CD4-positive, alpha-beta T cell treated with Interleukin-17A for 4 hours (primary cell): ENCODE results near the gene STK33.

Source experiments
- DNase-seq: peaks from one replicate; pipeline ENCODE4 v3.0.0-alpha.2; 2020; ENCODE audit warnings: mixed read lengths

The STK33 gene

DNA sequence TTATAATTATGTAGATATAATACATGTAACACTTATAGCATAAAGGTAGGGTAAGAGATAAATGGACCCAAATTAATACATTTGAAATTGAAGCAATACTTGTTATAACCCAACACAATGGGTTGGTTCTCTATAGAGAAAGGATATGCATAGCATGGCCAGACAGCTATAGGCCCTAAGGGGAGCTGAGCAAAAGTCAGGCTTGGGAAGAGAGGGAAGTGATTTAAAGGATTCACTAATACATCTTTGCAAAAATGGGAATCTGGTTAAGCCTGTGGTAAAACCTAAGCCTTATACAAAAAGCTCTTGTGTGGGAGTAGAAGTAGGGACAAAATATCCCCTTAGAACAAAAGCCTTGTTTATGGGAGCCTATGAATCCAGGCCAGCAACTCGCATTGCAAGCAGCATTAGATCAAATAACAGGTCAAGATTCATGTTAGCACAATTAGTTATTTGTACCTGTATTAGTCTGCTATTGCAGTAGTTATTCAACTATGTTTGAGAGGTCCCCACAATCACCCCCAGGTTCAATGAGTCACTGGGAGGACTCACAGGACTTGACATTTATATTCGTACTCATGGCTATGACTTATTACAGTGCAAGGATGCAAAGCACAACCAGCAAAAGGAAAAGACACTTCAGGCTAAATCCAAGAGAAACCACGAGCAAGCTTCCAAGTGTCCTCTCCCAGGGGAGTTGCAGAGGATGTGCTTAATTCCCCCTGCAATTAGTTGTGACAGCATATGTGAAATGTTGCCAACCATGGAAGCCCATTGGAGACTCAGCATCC, 185.7 kb downstream of the STK33 start:
- no peak for DNase-seq

DNA sequence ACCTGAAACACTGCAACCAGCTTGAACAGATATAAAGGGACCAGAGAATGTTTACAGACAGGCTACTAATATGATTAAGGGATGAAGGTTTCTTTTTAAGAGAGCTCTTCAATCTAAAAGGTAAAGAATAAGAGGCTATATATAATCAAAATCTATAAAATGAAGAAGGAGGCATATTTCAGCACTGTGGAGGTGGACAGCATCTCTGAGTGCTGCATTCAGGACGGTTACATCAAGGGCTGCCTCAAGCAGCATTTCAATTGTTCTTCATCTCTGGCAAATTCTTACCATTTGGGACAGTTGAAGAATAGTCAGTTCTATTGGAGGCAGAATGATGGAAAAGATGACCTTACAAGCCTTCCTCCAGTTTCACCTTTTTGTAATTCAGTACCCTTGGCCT, 190.7 kb downstream of the STK33 start:
- DNase-seq, result no peak

DNA sequence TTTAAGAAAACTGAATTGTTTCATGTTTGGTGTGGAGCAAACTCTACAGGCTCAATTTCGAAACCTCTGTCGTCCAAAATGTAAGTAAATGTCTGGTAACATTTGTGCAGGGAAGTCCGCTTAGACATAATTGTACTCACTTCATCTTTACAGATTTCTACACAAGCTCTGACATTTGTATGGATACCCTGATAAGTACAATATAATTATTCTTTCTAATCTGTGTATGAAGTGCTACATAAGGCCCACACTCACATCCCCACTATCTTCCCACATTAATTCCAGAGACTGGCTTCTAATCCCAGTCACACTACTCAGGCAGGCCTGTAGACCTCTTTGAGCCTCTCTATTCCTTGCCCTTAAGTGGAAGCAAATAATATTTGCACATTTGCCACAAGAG, 201.1 kb downstream of the STK33 start:
- DNase-seq, result no peak

DNA sequence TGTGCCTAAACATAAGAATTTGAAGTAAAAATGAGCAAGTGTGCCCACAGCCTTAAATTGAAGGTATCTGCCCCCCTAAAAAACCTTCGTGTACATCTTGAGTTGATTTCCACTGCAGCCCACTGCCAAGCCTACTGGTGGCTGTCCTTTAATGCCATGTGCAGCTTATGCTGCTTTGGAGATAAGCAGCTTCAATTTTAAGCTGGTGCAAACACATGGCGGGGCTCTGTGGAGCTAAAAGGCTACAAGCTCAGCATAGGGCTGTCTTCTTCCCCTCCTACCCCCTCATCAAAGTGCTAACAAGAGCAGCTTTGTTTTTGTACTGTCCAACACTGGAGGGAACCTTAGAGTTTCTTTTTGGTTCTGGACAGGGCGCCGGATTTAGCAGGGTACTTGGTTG, 201.9 kb downstream of the STK33 start:
- no peak for DNase-seq

DNA sequence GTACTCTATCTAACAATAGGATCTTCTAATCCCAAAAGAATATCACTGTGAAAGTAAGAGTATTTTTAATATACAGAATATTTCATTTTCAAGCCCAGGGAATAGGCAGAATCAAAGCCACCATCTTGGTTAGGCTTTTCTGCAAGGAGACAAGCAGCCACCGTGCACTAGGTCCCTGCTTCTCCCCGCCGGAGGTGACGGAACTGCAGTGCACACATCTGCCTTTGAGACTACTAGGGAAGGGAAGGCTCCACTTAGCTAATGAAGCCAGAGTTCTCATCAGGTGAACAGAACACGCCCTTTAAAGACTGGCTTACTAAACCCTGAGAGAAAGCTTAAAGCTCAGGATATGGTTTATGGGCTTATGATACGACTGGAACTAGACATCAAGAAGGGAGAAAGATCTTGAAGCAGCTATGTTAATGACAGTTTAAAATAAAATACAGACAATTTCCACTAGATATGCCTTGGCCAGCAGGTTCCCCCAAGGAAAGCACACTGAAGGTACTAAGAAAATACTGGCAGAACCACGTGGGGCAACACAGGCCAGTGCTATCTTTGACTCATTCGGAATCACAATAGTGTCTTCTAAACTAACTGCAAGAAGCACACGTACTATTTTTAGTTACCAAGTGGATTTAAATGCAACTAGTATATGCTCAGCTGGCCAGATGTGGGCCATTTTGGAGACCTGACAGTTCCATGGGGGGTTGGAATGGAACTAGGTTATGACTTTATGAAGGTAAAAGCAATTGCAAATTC, 203.0 kb downstream of the STK33 start:
- no peak for DNase-seq

- no peak for DNase-seq
Observed at GRCh38 chr11:8389029-8389996, 204.7 kb downstream of the STK33 start.

DNA sequence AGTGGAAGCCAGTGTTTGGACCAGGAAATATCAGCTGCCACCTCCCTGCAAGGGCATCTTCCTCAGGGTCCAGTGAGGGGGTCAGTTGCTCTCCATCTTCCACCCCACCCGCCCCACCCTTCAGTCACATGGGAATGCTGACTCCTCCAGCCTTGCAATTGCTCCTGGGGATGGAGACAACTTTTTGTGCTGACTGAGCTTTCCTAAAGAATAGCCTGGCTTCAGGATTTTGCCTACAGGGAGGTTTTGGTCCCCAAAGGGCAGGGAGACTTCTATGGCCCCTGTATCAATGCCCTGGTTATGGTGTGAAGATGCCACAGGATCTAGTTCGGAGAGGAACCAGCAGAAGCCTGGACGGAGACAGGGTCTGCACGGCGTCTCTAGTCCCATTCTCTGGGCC, 206.3 kb downstream of the STK33 start:
- DNase-seq, result no peak

DNA sequence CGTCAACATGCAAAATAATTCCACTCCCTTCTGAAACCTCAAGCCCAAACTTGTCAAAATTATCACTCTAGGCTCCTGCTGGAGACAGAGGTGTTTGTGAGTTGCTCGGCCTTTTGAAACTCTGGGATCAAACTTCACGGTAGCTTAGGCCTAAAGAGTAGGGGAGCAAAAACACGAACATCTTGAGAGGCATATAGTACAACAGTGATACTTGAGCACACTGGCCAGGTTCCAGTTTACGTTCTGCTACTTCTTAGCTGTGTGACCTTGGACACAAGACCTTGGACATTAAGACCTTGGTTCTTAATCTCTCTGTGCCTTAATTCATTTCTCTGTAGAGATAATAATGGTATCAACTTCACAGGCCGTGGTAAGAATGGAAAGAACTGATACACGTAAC, 206.9 kb downstream of the STK33 start:
- no peak for DNase-seq

GRCh38 chr11:8386134-8386864, 207.7 kb downstream of the STK33 start:
- DNase-seq, result no peak

DNA sequence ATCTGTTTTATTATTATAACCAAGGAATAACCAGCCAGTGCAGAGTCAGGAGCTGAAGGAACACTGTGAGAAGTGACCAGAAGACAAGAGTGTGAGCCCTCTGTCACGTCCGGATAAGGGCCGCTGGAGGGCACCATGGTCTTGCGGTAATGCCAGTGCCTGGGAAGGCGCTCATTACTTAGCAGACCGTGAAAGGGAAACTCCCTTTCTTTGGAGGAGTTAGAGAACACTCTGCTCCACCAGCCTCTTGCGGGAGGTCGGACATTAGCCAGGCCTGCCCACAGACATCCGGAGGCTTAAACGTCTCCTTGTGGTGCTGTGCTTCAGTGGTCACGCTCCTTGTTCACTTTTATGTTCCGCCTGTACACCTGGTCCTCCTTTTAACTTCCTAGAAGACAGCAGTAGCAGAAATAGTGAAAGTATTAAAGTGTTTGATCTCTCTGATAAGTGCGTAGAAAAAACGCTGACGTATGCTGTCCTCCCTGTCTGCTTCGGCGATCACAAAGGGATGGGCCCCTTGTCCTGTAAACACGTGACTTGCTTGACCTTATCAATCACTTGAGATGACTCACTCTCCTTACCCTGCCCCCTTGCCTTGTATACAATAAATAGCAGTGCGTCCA, 209.7 kb downstream of the STK33 start:
- no peak for DNase-seq

DNA sequence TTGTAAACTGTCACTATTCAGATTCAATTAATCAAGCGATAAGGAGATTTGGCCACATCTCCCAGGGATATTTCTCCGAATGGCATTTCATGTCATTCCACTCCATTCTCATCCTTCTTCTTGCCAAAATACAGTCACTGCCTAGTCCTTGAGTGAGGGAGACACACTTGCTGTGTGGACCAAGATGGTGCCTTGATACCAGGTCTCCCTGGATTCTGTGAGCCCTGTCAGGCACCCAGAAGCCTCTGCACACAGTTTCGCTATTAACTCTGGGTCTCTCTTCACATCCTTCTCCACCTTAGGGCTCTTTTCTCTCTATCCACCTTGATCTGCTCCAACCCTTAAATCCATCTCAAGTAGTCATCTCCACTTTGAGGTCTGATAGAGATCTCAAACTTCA, 210.4 kb downstream of the STK33 start:
- no peak for DNase-seq

GRCh38 chr11:8383227-8383626, 210.8 kb downstream of the STK33 start:
- DNase-seq, result no peak

DNA sequence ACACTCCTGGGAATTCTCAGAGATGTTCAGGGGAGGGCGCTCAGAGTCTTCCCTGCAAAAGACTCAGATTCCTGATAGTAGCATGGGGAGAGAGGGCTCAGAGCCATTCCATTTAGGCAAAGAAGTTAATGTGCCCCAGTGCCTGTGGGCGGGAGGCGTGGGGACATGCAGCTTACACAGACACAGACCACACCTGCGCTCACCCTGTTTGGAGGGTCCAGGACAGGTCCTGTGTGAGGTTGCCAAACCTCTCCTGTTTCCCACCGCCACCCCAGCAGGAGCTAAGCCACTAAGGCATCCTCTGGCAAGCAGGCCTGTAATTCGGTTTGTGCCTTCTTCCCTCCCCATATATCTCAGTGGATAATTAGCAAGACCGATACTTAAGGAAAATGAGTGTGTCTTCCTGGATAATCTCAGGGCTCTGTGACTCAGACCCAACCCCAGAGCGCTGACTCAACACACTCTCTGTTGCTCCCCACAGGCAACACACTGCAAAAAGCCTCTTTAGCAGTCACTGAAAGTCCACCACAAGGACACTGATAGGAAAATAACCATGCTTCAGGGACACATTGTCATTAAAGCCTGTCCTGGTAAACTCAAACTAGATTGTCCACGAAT, 211.5 kb downstream of the STK33 start:
- no peak for DNase-seq

DNA sequence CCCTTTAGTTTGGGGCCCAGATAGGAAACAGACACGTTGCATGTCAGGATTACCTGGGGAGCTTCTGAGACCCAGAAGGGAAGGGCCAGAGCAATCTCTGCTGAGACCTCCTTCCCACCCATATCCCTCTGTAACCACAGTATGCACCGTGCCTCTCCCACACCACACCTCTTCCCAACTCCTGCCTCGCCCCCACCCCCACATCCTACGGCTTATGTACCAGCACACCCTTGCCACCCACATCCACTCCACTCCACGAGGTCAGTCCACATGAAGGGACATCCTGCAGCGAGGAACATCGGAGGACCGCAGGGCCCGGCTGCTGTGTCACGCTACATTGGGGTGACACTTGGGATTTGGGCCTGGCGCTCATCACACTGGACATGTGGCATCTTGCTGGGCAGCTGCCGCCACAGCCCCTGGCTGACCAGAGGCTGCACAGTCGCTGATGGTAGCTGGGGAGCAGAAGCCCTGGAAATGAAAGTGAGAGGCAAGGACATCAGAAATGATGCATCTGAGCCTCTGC, 212.1 kb downstream of the STK33 start:
- DNase-seq, result no peak

DNA sequence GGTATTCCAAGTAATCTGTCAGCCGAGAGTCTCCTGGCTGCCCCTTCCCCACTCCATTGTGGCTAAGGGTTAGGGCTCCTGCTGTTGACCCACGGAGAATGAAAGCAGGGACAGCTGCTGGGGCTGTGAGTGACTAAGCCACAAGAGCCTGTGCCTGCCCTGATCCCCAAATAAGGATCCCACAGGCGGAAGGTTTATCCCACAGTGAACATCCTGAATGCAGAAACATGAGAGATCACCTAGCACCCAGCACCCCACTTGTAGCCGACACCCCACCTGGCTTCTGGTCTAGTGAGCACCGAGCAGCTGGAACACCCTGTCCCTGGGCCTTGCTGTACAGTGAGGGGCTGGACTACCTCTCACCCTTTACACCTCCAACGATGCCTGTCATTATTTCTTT, 212.7 kb downstream of the STK33 start:
- DNase-seq, result no peak

DNA sequence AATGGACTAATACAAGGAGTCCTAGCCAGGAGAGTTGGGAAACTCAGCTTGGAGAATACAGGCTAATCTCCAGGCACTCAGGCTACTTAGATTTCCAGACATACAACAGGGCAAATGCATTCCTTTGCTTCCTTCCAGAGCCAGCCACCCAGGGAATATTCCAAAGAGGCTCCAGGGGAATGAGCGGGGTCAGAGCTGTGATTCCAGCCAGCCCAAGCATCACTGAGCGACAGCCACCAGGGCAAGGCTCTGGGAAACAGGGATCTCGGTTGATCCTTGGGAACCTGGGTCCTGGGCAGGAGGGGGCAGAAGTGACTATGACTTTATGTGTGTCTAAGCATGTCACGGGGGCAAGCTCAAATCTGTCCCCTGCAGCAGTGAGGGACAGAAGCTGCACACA, 218.1 kb downstream of the STK33 start:
- DNase-seq, result no peak

DNA sequence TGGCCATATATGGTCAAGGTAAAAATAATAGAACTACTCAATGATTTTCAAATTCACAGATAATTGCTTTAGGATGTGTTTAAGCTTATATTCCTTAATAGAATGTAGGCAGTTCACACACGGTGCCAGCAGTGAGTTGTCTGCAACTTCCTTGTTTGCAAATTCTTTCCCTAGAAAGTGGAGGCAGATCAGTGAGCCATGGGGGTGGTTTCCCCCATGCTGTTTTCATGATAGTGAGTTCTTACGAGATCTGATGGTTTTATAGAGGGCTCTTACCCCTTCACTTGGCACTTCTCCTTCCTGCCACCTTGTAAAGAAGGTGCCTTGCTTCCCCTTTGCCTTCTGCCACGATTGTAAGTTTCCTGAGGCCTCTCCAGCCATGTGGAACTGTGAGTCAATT, 218.6 kb downstream of the STK33 start:
- no peak for DNase-seq

DNA sequence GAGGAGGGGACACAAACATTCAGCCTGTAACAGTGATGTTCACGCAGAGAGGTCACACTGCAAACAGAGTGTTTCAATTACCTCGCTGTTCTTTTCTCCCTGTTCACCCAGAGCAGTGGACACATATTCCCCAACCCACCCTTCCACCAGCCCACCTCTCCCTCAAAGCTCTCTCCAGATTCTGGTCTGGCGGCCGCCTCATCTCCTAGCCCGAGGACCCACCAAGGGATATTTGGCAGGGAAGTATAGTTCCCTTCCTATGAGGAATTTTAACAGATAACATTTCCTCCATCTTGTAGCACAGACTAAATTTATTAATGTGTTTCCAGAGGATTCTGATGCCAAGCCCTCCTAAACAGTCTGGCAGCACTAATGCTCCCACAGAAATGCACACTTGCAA, 219.3 kb downstream of the STK33 start:
- DNase-seq, result no peak

GRCh38 chr11:8373519-8374432, 220.3 kb downstream of the STK33 start:
- DNase-seq, result no peak
